NCI-H2107 (cell line): ENCODE data around the gene INF2.
A peak's percentile ranks its signal among the peaks of the same experiment; 100 is the strongest.

Source experiments
- DNase-seq: peaks from one replicate; lab custom pipeline; 2025; lab: John Stamatoyannopoulos, UW

INF2 gene

GRCh38 chr14:104702673-104703072 lies 13.3 kb downstream of the INF2 start:
- no peak for DNase-seq

DNA sequence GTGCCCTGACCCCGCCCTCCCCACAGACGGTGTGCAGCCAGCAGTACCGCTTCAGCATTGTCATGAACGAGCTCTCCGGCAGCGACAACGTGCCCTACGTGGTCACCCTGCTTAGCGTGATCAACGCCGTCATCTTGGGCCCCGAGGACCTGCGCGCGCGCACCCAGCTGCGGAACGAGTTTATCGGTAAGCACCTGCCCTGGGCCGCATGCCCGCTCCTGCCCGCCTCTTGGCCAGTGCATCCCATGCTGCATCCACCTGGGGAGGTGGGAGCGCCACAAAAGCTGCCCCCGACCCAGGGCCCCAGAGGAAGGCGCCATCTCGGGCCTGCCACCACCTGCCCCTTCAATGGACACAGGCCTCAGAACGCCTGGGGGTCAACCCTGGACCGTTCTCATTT lies 13.9 kb downstream of the INF2 start:
- DNase-seq, result no peak

GRCh38 chr14:104704252-104704651 lies 14.8 kb downstream of the INF2 start:
- no peak for DNase-seq

DNA sequence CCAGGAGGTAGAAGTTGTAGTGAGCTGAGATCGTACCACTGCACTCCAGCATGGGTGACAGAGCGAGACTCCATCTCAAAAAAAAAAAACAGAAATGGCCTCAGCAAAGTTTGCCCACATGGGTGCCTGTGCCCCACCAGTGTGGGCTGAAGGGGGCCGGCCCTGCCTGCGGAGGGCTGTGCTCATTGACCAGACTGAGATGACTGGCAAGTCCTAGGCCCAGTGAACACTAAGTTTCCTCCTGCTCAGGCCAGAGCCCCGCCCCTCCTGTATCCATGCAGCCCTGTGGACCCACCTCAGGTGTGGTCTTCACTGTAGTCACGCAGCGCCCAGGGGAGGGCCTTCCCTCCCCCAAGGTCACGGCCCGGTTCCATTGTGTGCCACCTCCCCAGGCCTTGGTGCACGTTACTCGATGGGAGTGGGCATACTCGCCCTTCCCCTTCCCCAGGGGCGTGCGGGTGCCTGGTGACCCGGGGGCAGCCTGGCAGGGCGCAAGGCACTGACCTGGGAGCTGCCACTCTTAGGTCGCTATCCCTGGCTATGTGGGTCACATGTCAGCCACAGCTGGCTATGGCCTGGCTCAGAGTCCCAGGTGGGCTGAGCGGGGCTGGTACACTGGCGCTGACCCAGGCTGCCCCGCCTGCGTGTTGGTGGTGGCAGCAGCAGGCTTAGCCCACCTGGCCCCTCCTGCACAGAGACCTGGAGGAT lies 16.1 kb downstream of the INF2 start:
- DNase-seq, result no peak

GRCh38 chr14:104706733-104707607 lies 17.6 kb downstream of the INF2 start:
- DNase-seq, result no peak

GRCh38 chr14:104707608-104708595 lies 18.5 kb downstream of the INF2 start:
- no peak for DNase-seq

GRCh38 chr14:104708606-104709268 lies 19.3 kb downstream of the INF2 start:
- peak; percentile 80 for DNase-seq

DNA sequence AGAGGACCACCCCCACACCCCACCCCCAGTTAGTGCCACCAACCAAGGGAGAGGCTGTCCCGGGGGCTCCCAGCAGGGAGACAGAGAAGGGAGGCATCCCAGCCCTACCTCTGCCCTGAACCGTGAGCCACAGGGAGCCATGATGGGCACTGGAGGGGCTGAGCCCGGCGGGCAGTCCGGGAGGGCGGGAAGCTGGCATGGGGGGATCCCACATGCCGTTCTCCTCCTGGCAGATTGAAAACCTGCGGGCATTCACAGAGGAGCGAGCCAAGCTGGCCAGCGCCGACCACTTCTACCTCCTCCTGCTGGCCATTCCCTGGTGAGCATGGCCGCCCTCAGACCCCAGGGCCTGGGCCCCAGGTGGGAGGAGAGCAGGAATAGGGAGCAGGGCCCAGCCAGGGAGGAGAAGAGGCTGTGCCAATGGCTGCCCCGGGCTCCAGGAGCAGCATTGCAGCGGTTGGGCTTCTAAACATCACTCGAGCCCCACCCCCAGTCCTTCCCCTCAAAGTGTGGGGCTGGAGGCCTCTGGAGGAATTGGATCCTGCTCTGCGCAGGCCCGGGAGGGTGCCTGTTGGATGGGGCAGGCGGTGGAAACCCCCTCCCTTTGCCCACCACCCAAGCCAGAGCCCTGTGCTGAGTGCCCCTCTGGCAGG lies 20.1 kb downstream of the INF2 start:
- DNase-seq, result no peak

- DNase-seq, result no peak
Observed at GRCh38 chr14:104710071-104710735, 20.8 kb downstream of the INF2 start.

DNA sequence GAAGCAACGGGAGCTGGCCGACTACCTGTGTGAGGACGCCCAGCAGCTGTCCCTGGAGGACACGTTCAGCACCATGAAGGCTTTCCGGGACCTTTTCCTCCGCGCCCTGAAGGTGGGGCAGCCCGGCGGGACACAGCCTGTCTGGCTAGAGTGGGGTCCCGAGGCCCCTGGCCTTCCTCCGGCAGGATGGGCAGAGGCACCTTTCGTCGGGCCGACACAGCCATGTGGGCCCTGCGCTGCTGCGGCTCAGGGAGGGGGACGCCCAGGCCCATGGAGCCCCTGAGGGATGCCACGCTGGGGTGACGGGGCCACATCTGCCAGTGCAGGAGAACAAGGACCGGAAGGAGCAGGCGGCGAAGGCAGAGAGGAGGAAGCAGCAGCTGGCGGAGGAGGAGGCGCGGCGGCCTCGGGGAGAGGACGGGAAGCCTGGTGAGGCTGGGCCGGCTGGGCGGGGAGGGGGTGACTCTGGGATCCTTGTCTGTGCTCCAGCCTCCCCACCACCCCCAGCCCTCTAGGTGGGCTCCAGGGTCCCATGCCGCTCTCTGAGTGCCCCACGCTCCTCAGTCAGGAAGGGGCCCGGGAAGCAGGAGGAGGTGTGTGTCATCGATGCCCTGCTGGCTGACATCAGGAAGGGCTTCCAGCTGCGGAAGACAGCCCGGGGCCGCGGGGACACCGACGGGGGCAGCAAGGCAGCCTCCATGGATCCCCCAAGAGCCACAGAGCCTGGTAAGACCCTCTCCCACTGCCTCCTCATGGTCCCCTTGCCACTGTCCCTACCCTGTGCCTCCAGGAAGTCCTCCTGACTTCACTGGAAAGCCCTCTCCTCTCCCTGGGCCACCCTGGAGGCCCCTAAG lies 23.7 kb downstream of the INF2 start:
- DNase-seq, result no peak

DNA sequence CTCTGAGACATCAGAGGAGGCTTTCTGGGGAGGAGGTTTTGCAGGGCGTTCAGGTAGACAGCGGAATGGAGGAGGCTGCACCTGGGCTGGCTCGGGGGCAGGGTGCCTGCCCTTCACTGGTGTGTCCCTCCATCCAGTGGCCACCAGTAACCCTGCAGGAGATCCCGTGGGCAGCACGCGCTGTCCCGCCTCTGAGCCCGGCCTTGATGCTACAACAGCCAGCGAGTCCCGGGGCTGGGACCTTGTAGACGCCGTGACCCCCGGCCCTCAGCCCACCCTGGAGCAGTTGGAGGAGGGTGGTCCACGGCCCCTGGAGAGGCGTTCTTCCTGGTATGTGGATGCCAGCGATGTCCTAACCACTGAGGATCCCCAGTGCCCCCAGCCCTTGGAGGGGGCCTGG lies 24.6 kb downstream of the INF2 start:
- DNase-seq, result no peak

- no peak for DNase-seq
Observed at GRCh38 chr14:104714681-104715080, 25.3 kb downstream of the INF2 start.

DNA sequence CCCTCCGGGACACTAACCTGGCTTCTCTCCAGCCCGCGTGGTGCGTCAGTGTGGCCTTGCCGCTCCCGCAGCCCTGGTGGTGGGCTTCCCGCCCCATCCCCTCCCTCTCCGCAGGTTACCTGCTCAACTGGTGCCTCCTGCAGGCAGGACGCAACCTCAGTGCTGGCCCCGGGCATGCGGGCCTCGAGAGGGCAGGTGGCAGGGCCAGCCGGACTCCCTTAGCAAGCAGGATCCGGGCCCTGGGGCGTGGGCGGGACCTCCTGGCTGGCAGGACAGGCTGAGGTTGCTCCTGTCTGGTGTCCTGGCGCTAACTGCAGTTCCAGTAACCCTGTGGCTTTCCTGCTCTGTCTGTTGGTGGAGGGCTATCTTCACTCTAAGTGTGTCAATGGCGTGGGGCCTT lies 26.0 kb downstream of the INF2 start:
- DNase-seq, result no peak

DNA sequence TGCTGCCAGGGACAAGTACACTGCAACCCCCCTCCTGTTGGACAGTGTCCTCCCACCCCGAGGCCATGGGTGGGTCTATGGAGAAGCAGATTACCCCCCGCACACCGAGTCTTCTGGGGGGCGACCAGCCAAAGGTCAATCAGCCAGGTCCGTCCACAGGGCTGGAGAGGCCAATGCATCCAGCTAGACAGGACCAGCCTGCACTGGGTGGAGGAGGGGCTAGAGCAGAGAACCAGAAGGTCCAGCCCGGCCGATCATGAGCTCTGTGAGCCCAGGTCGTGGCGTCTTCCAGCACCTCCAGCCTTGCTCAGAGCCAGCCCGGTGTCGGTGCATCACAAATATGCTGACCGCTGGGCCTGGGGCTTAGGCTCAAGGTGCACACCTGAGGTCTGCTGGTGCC lies 26.5 kb downstream of the INF2 start:
- no peak for DNase-seq

DNA sequence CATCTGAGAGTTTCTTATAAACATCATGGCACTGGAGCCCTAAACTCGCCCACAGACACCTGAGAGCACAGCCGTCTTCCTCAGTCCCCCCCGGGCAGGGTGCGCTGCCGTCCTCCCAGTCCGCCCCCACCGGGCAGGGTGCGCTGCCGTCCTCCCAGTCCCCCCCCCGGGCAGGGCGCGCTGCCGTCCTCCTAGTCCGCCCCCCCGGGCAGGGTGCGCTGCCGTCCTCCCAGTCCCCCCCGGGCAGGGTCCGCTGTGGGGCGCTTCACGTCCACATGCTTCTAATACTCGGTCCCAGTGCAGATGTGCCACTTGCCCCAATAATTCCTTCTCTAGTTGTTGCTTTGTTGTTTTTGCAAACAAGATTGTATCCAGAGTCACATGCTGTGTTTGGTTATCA lies 27.7 kb downstream of the INF2 start:
- no peak for DNase-seq

GRCh38 chr14:104717646-104718045 lies 28.2 kb downstream of the INF2 start:
- no peak for DNase-seq

DNA sequence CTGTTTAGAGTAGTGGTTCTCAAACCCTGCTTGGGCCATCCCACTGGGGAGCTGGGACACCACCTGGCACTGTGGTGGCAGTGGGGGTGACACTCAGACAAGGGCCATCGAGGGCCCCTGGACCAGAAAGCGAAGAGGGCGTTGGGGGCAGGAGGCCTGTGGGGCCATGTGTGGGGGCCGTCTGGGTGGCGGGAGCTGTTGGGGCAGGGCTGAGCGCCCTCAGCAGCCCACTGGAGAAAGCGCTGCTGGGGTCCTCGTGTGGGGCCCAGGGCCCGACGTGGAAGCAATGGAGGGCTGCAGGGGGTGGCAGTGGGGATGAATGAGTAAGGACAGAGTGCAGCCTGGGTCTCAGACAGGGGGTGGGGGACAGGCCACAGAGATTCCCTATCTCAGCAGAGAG lies 28.7 kb downstream of the INF2 start:
- DNase-seq, result no peak

DNA sequence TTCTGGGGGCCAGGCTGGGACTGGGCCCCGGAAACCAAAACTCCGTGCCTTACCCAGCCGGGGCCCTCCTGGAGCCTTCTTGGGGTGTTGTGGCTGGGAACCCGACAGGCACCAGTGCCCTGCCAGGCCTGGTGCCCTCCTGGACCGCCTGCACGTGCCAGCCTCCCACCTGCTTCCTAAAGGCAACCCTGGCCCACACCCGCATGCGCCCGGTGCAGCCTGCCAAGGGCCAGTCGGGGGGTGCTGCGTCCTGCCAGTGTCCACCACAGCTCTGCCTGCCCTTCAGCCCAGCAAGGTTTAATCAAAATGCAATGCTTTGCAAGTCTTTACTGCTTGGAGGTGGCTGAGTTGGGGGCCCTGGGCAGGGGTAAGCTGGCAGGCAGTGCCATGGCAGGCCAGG lies 29.5 kb downstream of the INF2 start:
- DNase-seq, result no peak

DNA sequence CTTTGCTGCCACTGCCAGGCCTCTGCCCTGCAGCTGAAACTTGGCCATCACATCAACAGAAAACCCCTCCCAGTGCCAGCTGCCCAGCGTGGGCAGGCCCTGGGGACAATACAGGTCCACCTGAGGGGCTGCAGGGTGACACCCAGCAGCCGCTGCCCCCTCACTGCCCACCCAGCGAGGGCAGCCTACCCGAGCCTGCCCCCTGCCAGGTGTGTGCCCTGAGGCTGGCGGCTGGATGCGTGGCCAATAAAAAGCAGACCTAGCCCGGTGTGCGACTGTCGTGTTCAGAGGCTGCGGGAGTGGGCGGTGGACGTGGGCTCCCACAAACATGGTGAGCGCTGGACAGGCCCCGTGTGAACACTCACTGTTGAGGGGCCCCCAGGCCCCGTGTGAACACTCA lies 29.9 kb downstream of the INF2 start:
- no peak for DNase-seq
